HG03060 (cell line): ENCODE results near the gene PRUNE2.
A peak's percentile ranks its signal among the peaks of the same experiment; 100 is the strongest.
"Not testable (repeated sequence)": the region's sequence is repeated elsewhere in the genome, so short reads cannot be mapped to it uniquely, and the experiment has no call there.

Experiments
- ATAC-seq: cut with Tn5 transposase; IDR thresholded peaks from one replicate; pipeline ENCODE4 v1.9.1; 2021; ENCODE audit warnings: low read depth, moderate number of reproducible peaks; ENCODE audit not compliant: unreplicated experiment

Gene PRUNE2

DNA sequence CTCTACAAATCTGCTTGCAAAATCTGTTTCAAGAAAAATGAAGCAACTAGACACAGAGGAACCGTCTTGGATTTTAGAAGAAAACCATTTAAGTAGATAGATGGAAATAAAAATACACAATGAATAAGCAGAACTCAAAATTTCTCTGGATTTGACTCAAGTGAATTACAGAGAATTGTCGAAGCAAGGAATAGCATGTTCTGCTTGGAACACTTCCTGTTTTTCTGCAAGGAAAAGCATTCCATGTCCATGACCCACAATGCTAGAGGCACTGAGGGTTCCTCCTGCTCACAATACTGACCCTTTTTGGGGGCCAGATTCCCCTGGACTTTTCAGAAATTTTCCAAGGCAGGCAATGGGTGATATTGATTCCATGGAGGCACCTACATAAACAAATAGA is 29.8 kb downstream of the PRUNE2 start:
- no peak for ATAC-seq

DNA sequence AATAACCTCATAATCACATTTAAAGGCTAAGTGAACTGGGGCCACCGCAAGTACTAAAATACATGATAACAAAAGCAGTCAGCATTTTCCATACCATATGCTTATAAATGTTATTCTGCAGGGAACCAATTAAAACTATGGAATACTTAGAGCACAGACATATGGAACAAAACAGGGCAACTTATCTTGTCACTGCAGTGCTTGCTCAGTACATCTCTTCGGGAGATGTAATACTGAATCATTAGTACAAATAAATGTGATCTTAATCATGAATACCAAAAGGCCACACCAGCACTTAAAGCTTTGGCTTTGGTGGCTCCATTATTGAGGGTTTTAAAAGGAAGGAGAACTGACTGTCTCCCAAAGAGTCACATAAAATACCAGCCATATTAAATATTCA is 32.1 kb downstream of the PRUNE2 start:
- ATAC-seq, result no peak

DNA sequence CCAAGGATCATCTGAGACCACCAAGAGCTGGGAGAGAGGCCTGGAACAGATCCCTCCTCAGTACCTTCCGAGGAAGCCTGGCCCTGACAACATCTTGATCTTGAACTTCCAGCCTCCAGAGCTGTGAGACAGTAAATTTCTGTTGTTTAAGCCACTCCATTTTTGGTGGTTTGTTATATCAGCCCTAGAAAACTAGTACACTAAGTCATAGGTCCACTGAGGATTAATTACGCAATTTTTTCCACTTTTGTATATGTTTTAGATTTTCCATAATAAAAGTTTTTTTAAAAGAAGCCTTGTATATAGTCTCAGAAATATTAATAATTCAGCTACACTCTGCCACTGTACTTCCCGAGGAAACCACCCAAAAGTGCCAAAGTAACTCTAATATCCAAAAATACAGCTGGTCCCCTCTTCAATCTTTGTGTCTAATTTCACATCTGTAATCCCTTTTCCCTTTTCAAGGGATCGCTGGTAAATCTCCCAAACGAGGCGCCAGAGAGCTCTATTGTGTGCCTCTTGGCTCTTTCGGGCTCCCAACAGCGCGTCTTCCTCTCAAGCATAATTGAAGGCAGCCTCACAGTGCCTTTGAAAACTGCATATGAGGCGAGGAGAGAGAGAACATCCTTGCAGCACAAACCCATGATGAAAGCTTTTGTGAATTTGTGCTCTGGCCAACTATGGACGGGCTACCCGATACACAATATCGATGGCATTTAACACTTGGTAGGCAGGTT is 32.7 kb downstream of the PRUNE2 start:
- ATAC-seq, result no peak

DNA sequence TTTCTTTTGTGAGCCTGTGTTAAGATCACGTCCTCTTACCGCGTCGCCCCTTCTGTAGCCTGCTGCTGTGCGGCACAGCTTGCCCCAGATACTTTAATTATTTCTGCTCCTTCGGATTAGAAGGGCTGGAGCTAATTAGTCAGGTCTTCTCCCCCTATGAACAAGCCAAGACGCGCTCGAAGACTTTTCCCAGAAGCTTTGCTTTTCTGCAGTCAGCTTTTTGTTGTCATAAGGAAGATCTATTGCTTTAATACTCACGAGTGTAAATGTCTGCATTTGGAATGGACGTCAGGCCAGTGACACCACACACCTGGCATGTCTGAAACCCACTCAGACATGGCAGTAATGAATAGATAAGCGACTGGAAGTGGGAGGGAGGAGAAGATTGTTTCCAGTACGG is 37.0 kb downstream of the PRUNE2 start:
- no peak for ATAC-seq

DNA sequence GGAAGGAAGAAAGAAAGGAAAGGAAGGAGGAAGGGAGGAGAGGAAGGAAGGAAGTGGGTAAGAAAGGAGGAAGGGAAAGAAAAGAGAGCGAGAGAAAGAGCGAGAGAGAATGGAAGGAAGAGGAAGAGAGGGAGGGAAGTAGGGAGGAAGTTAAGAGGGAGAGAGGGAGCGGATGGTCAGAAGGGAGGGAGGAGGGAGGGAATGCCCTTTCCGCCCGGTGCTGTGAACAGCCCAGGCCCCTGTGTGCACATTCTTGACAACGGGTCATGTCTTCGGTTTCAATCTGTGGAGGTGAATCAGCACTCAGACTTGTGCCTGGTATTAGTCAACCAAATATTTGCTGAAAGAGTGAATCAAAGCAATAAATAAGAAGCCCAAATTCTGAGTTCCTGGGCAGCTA is 39.2 kb downstream of the PRUNE2 start:
- ATAC-seq, result no peak

DNA sequence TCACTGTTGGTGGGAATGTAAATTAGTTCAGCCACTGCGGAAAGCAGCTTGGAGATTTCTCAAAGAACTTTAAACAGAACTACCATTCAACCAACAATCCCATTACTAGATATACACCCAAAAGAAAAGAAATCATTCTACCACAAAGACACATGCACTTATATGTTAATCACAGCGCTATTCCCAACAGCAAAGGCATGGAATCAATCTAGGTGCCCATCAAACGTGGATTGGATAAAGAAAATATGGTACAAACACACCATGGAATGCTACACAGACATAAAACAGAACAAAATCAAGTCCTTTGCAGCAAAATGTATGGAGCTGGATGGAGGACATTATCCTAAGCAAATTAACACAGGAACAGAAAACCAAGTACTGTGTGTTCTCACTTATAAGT is 42.1 kb downstream of the PRUNE2 start:
- no peak for ATAC-seq

DNA sequence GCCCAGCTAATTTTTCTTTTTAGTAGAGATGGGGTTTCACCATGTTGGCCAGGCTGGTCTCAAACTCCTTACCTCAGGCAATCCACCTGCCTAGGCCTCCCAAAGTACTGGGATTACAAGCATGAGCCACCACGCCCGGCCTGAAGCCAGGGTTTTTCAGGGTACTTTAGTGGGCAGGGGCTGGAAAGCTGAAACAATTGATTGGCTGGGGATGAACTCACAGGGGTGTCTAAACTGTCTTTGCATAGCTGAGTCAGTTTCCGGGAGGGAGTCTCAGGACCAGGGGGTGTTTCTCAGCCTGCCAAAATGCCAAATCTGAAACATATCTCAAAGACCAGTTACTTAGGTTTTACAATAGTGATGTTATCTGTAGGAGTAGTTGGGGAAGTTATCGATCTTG is 46.1 kb downstream of the PRUNE2 start:
- ATAC-seq, result no peak

DNA sequence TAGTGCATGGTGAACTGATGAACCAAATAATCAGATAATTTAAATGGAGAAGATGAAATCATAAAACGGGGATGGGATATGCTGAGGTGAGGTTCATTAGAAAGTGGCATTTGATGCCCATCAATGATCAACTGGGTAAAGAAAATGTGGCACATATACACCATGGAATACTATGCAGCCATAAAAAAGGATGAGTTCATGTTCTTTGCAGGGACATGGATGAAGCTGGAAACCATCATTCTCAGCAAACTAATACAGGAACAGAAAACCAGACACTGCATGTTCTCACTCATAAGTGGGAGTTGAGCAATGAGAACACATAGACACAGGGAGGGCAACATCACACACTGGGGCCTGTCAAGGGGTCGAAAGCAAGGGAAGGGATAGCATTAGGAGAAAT is 47.7 kb downstream of the PRUNE2 start:
- ATAC-seq, result not testable (repeated sequence)

DNA sequence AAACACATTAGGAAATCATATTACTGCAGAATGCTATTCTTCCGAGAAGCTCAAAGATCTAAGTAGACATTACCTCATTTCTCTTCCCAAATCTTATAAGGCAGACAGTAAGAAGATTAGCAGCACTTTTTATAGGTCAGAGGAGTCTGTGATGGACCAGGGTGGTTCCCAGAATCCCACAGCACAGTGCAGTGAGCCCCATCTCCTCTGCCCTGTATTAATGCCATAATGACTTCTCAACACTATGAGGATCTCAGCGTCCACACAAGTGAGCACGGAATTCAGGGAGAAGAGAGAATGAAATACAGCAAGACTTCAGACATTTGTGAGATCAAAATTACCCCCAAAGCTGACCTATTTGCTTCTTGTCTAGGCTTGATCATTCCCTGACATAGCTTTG is 49.9 kb downstream of the PRUNE2 start:
- ATAC-seq, result no peak

DNA sequence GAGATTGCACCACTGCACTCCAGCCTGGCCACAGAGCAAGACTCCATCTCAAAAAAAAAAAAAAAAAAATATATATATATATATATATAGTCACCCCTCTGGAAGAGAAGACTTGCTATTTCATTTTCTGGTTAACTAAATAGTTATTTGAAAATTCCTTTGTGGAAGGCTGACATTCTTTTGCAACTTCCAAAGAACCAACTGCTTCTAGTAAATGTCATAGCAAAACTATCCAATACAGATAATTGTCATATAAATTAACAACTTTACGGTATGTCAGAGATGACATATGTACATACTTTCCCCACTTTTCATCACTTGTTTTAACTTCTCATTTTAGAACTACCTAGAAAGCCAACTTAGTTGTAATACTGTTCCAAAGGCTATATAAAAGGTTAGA is 50.9 kb downstream of the PRUNE2 start:
- no peak for ATAC-seq

DNA sequence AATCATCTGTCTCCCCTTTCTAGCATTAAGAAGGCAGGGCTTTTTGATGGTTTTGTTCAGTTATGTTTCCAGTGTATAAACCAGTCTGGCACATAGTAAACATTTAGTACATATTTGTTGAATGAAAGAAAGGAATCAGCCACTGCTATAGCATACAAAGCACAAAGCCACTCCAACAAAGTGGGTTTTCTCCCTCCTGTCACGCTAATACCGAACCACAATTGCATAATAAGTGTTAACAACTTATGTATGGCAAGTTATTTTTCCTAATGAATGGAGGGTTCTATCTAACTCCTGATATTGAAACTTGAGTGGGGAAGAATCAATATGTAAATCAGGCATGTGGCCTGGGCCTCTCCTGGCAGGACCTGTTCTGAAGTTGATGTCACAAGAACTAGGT is 53.9 kb downstream of the PRUNE2 start:
- ATAC-seq, result no peak

DNA sequence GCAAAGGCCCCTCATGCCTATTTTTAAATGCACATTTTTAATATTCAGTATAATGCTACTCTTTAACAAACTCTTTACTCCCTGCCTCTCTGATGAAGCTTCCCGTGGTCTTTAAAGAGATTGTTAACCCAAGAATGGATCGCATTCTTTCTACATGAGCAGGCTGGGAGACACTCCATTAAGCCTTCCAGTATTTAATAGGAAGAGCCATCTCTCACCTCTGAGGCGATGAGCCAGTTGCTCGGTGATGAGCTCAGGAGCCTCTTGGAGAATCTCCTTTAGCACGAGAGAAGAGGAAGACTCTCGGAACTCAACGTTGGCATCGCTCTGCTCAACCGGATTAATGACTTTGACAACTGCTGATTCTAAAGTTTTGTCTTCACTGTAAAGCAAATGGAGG is 59.6 kb downstream of the PRUNE2 start:
- ATAC-seq, result no peak

DNA sequence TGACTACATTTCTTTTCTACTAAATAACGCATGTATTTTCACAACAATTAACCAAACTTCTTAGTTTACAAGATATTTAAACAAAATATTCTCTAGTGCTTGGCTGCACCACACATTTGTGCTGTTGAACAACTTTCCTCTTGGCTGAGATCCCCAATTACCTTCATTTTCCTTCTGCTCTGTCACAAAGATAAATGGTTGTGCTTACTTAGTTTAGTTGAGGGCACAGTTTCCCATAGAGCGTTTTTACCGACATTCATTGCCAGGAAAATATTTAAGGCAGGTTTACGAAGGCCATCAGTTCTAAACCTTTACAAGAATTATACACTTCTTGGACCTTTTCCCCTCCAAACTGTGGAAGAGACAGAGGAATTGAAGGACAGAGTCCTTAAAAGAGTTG is 60.7 kb downstream of the PRUNE2 start:
- no peak for ATAC-seq

DNA sequence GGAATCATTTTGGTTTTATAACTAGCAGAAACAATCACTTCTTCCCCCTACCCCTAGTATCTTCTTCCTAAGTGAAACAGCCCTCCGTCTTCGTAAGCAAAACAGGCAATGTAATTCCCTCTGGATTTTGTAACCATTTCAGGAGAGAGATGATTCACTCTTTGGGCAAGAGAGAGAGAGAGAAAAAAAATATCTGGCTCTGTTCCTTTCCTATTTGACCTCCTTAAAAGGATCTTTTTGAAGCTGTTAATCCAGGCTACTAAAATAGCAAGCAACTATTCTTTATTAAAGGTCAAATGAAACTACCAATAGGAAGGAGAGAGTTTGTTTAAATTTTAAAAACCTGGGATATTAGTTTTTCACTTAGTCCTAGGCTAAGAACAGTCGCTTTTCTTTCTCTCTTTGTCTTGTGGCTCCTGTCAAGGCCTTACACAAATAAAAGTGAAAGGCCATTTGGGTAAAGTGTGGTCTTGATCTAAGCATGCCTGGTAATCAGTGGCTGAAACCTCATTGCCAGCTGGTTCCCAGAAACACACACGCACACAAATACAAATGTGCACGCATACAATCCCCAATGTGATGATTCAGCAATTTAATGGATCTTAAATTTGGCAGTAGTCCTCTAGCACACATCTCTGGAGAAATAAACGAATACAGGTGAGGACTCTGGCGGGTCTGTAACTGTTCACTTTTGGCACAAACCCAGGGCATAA is 70.2 kb downstream of the PRUNE2 start:
- no peak for ATAC-seq

DNA sequence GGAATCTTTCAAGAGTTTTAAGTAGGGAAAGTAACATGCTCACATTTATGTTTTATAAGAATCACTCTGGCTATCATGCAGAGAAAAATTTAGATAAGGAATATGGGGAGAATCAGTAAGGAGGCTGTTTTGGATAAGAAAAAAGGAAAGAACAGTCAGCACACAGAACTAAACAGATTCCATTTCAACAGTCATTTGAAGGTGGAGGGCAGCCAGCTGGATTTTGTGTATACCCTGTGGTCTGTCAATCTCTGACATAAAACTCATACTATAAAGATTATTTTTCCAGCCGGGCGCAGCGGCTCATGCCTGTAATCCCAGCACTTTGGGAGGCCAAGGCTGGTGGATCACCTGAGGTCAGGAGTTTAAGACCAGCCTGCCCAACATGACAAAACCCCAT is 77.5 kb downstream of the PRUNE2 start:
- ATAC-seq, result no peak

DNA sequence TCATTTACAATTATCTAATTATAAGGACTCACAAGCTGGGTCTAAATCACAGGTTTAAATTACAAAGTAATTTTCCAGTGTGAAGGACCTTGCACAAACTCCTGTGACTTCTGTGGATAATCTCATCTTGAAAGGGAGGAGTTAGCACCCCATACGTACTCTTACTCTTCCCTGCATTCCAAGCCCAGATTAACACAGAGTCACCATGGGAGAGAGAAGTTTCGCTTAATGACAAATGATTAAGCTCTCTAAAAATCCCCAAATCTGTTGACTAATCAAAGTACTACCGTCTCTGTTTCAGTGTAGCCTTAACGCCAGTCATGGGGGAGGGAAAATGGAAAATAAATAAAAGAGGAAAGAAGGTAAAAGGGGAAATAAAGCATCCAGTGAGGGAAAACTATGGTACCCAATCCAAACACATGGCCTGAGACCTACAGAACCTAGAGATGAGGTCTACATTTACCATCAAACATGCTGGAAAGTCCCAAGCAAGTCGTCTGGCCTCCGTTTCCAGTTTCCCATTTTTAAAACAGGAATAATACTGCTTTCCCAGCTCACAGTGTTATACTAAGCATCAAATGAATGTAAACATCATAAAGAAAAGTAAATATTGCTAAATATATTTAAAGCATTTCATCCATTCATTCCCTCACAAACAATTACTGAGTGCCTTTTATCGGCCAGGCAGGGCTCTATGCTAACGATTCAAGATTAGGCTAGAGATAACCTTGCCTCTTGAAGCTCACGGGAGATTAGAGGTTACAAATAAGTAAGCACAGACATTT is 78.4 kb downstream of the PRUNE2 start:
- no peak for ATAC-seq

DNA sequence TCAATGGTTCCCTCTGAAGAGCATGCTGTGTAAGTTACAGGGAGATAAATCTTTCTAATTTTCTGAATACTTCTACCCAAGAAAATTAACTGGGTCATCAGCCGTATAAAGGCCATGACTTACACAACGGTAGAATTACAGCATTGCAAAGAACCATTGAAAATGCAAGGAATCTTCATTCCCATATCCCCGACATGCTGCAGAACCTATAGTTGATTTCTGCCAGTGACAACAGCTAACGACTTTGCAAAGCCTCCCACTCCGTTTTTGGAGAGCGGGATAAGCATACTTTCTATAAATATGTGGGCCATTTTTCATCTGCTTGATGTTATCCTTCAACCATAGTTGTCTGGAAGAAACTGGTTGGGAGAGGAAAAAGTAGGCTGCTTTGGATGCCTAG is 85.5 kb downstream of the PRUNE2 start:
- ATAC-seq, result no peak

DNA sequence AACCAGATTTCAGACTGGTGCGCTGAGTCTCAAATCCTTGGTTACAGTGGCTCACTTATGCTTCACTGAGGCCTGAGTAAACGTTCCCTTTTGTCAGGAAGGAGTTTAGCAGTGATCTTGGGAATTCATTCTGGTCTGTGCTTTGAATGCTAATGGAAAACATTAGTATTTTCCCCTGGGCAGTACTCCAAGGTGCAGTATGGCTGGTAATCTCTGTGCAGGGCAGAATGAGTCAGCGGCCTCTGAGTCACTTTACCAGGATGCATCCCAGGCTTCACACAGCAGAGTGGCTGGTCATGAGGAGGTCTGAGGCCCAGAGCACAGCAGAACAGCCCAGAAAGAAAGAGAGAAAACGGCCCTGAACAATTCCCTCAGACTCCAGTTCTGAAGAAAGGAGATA is 87.6 kb downstream of the PRUNE2 start:
- ATAC-seq, result no peak

DNA sequence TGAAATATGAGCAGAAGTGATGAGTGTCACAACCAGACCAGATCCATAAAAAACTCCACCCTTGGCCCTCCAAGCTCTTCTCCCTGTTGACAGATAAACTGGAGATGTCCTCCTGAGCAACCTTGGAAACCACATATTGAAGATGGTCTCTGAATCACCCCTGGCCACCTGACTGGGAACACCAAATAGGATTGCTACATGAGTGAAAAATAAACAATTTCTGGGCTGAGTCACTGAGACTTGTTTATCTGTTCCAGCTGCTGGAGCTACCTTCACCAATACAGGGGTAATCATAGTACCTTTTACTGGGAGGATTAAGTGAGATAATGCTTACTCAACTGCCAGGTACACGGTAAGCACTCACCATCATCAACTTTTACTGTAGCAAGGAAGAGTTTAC is 88.4 kb downstream of the PRUNE2 start:
- ATAC-seq, result no peak

DNA sequence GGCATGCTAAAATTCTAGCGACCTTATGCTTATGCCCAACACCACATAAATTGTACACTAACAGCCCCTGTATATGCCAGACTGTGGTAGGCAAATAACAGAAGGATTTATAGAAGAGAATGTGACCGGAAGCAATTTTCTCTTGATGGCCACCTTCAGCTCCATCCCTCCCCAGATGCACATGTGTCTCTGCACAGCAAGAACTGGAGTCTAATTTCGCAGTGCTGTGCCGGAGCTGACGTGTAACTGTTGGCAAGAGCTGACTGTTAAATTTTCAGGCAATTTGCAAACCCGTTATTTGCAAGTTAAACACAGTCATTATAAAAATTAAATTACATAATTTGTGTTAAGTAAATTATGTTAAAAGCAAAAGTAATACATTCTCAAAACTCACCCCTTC is 93.3 kb downstream of the PRUNE2 start:
- ATAC-seq, result no peak

DNA sequence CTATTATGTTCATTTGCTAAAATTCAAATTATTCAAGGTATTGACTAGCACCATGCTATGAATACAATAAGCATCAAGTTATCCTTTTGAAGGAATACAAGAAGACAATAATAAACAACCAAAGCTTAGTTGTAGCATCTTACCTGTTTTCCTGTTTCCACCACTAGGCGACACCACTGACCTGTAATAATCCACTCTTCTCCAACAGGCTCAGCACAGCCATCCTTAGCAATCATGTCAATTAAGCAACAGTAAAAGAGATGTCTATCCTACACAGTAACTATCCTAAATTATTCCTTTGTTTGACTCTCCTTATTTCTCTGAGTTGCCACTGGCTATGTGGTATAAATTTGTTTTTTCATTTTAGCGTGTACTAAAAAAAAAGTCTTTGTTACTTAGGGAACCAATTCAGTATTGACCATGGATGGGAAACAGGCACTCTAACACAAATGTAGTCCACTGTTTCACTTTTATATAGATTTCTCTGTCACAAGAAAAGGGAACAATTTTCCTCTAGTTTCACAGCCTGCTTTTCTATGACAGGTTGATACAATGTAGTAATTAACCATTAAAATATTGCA is 95.4 kb downstream of the PRUNE2 start:
- ATAC-seq, result peak; percentile 73
